T-cell (primary cell): Measurements from ENCODE around the gene PRKD3. TPM values are rescaled to one million over a fixed set of nuclear protein-coding genes. Genes with fewer than 3 reads are reported as not detected.

ENCODE experiments used
- ATAC-seq, 4 experiments: fragments of 200-7000 bp in 3 of 4; fragments of 150-1000 bp in 1 of 4; cut with Tn5 transposase; replicated peaks in 1 of 4; 1 replicate in 3 of 4; 2 replicates in 1 of 4; pipeline ENCODE4 v1.10.0; 2021; ENCODE audit warnings: moderate library complexity in 3 of 4, mild to moderate bottlenecking in 2 of 4, moderate number of reproducible peaks in 1 of 4
- CTCF ChIA-PET, 2 donors: fragments of 300-600 bp; sonication (Branson Sonifier 250); formaldehyde crosslinking; loops; one replicate each; lab custom pipeline; 2022; ENCODE audit warnings: antibody characterized with exemption in 2 of 2; lab: Charles Lee
- POLR2A ChIA-PET, 2 donors: fragments of 300-600 bp; sonication (Branson Sonifier 250); formaldehyde crosslinking; loops; one replicate each; lab custom pipeline; 2022; ENCODE audit warnings: antibody characterized with exemption in 2 of 2; lab: Charles Lee
- DNase-seq, 35 experiments: peaks; one replicate each; pipeline versions ENCODE4 v3.0.0 to v3.0.0-alpha.2; 2013 to 2023
- H3K27ac ChIP-seq: one replicate; pipeline ENCODE4 v1.5.1; 2013; ENCODE audit warnings: low read length
- H3K27me3 ChIP-seq, 2 experiments: replicated peaks in 1 of 2; 1 replicate in 1 of 2; 2 replicates in 1 of 2; pipeline versions ENCODE4 v1.6.1 to v1.7.0; 2013; ENCODE audit warnings: low read length in 1 of 2, mixed read lengths in 1 of 2; ENCODE audit not compliant: control insufficient read depth in 2 of 2, insufficient read depth in 2 of 2; ENCODE audit errors: extremely low read depth in 1 of 2
- H3K36me3 ChIP-seq, 2 donors: 1 replicate in 1 of 2; 2 replicates in 1 of 2; pipeline versions ENCODE4 v1.6.1 to v1.7.0; 2013; ENCODE audit warnings: low read length in 1 of 2; ENCODE audit not compliant: control insufficient read depth in 2 of 2, insufficient read depth in 1 of 2; ENCODE audit errors: extremely low read depth in 1 of 2
- H3K4me1 ChIP-seq, 2 experiments: 1 replicate in 1 of 2; 2 replicates in 1 of 2; pipeline versions ENCODE4 v1.6.1 to v1.7.0; 2013; ENCODE audit warnings: low read length in 2 of 2, mixed read lengths in 1 of 2; ENCODE audit not compliant: insufficient read depth in 2 of 2, control insufficient read depth in 1 of 2; ENCODE audit errors: extremely low read depth in 1 of 2
- H3K4me3 ChIP-seq, 2 donors: 1 replicate in 1 of 2; 2 replicates in 1 of 2; pipeline versions ENCODE4 v1.5.1 to v1.7.0; 2013; ENCODE audit warnings: mild to moderate bottlenecking in 2 of 2, low read length in 1 of 2, moderate library complexity in 1 of 2; ENCODE audit not compliant: control insufficient read depth in 1 of 2; ENCODE audit errors: extremely low read depth in 1 of 2
- H3K9me3 ChIP-seq: 2 replicates; pipeline ENCODE4 v1.7.0; 2013
- H3K27ac Mint-ChIP-seq, 2 donors: one replicate each; pipeline ENCODE4 v1.8.0; 2020 to 2021; ENCODE audit warnings: mild to moderate bottlenecking in 2 of 2, mixed read lengths in 2 of 2
- H3K27me3 Mint-ChIP-seq, 2 donors: one replicate each; pipeline ENCODE4 v1.8.0; 2021 to 2022; ENCODE audit warnings: mixed read lengths in 2 of 2
- H3K36me3 Mint-ChIP-seq: one replicate; pipeline ENCODE4 v1.8.0; 2021; ENCODE audit warnings: mixed read lengths
- H3K4me1 Mint-ChIP-seq, 3 donors: one replicate each; pipeline ENCODE4 v1.8.0; 2020 to 2022; ENCODE audit warnings: mixed read lengths in 3 of 3, mild to moderate bottlenecking in 1 of 3
- H3K4me3 Mint-ChIP-seq, 3 donors: one replicate each; pipeline ENCODE4 v1.8.0; 2020 to 2022; ENCODE audit warnings: mild to moderate bottlenecking in 3 of 3, mixed read lengths in 3 of 3, moderate library complexity in 3 of 3
- H3K9me3 Mint-ChIP-seq, 3 donors: one replicate each; pipeline ENCODE4 v1.8.0; 2020 to 2022; ENCODE audit warnings: mixed read lengths in 3 of 3
- WGBS: methylation state at CpG from one replicate; pipeline ENCODE4 v1.1.5; 2013; ENCODE audit warnings: missing lambda C conversion rate; ENCODE audit not compliant: insufficient coverage; 5-methylcytosine and 5-hydroxymethylcytosine counted together
- total RNA-seq, 35 experiments: library from RNA in 6 of 35; stranded (reverse) in 6 of 35; fragments of 120-200 nt in 1 of 35; gene quantifications; one replicate each; pipeline versions ENCODE4 v1.2.1 to v1.2.4 and lab custom pipeline; 2013 to 2026

The PRKD3 gene
- total RNA-seq, 5 donors from 2014 or later (not counting 1 experiment from before 2014, with no cell fraction given) = 30.6 to 45.5 (median 36.9) TPM

DNA sequence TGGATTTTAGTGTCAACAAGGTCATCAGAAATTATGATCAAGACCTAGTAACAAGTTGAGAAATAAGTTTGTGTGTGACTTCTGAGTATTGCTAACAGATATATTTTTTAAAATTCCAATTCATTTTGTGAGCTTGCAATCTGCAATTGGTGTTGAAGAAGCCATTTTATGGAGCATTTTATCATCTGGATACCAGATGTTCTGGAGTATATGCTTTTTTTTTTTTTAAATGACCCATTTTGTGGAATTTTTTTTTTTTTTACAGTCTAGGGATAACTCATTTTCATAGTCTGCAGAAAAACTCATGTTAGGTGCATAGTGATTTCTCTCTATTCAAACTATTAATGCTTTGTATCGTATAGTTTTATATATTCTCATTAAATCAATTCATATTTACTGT is 32.4 kb upstream of the PRKD3 start:
- Histone ChIP-seq H3K36me3 (no peaks in the 10 kb centered on the region), H3K27me3 (peaks cover 0 to 9% of the 10 kb centered on the region in 2 experiments), H3K27ac (no peak overlapping the region), H3K4me3 (no peak overlapping the region), H3K4me1 (no peaks in the 10 kb centered on the region), H3K9me3 (no peaks in the 10 kb centered on the region)
- ATAC-seq (no peak), DNase-seq (no peak)
- Mint-ChIP-seq H3K36me3 (no peaks in the 10 kb centered on the region), H3K27me3 (peaks cover 33 to 44% of the 10 kb centered on the region in 2 donors), H3K4me3 (no peak overlapping the region), H3K4me1 (no peaks in the 10 kb centered on the region), H3K9me3 (no peaks in the 10 kb centered on the region), H3K27ac (no peak overlapping the region)
- ChIA-PET POLR2A (no interaction called here), CTCF (interaction anchor here in 1 of 2 donors (0.7 kb wide), 1 partner anchor 31 kb away, joined by 4 read pairs; no protein-coding TSS in a partner anchor)
- WGBS = no CpG with 5 or more reads among the region's 1 CpG

DNA sequence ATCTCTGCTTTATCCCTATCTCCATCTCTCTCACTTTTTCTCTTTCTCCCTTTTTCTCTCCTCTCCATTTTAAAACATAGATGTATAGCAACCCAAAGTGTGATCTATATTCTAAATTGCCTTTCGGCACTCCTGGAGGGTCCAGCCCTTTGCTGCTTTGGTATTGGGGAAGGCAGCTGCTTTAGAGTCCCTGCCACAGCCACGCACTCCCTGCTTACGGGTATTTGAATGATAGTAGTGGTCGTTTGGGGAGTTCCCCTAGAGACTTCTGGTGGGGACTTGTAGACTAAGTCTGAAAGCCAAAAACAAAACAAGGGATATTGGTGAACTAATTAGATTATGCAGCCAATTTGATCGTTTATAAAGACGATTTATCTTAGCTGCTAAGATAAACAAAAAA is 31.7 kb upstream of the PRKD3 start:
- H3K4me1 Mint-ChIP-seq = no peaks in the 10 kb centered on the region
- H3K9me3 Mint-ChIP-seq = no peaks in the 10 kb centered on the region
- 68% methylated on average over 5 of the region's 6 CpGs for WGBS
- Histone ChIP-seq H3K36me3 (no peaks in the 10 kb centered on the region), H3K4me1 (no peaks in the 10 kb centered on the region), H3K27me3 (peaks cover 0 to 9% of the 10 kb centered on the region in 2 experiments), H3K9me3 (no peaks in the 10 kb centered on the region), H3K4me3 (no peak overlapping the region), H3K27ac (no peak overlapping the region)
- ATAC-seq (no peak), DNase-seq (no peak)
- no peak overlapping the region for H3K27ac Mint-ChIP-seq
- CTCF ChIA-PET = no interaction called here
- H3K4me3 Mint-ChIP-seq = no peak overlapping the region
- no peaks in the 10 kb centered on the region for H3K36me3 Mint-ChIP-seq
- POLR2A ChIA-PET = no interaction called here
- peaks cover 30 to 44% of the 10 kb centered on the region in 2 donors for H3K27me3 Mint-ChIP-seq

DNA sequence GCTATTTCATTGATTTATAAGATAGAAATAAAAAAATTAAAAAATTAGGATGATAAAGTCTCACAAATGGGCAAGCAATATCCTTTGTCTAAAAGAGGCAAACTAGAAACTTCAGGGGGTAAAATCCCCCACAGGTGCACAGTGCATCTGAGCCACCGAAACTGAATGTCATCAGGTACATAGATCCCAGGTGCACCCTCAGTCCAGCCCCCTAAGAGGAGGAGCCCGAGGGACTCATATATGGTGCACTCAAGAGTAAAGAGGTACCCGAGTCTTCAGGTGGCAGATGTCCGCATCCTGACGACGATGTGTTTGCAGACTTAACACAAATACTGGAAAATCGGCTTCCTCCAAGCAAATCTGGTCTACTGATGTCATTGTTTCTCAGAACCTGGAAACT is 31.1 kb upstream of the PRKD3 start:
- ATAC-seq (no peak), DNase-seq (no peak)
- Histone ChIP-seq H3K36me3 (no peaks in the 10 kb centered on the region), H3K27ac (no peak overlapping the region), H3K4me3 (no peak overlapping the region), H3K27me3 (peaks cover 0 to 9% of the 10 kb centered on the region in 2 experiments), H3K9me3 (no peaks in the 10 kb centered on the region), H3K4me1 (no peaks in the 10 kb centered on the region)
- H3K4me3 Mint-ChIP-seq = no peak overlapping the region
- H3K36me3 Mint-ChIP-seq = no peaks in the 10 kb centered on the region
- ChIA-PET POLR2A (no interaction called here), CTCF (no interaction called here)
- no peak overlapping the region for H3K27ac Mint-ChIP-seq
- H3K4me1 Mint-ChIP-seq = no peaks in the 10 kb centered on the region
- no peaks in the 10 kb centered on the region for H3K9me3 Mint-ChIP-seq
- 85% methylated on average over 2 of the region's 7 CpGs for WGBS
- peaks cover 30 to 46% of the 10 kb centered on the region in 2 donors for H3K27me3 Mint-ChIP-seq

DNA sequence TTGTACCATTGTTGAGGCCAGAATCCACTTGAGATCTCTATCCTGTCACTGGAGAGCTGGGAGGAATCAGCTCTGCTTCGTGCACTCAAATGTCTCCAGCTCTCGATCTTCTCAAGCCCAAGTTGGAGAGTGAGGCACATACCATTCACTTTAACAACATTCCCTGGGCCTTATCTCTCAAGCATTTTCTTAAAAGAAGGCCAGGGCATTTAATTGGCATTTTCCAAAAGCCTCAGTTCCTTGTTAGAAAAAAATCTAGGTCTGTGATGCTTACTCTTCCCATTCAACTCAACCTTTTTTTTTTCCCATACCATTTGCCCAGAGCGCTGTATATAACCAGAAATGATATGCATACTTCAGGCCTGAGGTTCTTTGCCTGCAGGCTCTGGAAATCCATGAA is 29.9 kb upstream of the PRKD3 start:
- ChIA-PET POLR2A (no interaction called here), CTCF (no interaction called here)
- no peak overlapping the region for H3K27ac ChIP-seq
- no peak overlapping the region for H3K4me3 ChIP-seq
- no peaks in the 10 kb centered on the region for H3K9me3 Mint-ChIP-seq
- no peak overlapping the region for H3K4me3 Mint-ChIP-seq
- no peaks in the 10 kb centered on the region for H3K4me1 ChIP-seq
- no peak for ATAC-seq
- no peaks in the 10 kb centered on the region for H3K36me3 ChIP-seq
- peaks cover 0 to 12% of the 10 kb centered on the region in 2 experiments for H3K27me3 ChIP-seq
- no peak overlapping the region for H3K27ac Mint-ChIP-seq
- no peaks in the 10 kb centered on the region for H3K36me3 Mint-ChIP-seq
- peaks cover 26 to 44% of the 10 kb centered on the region in 2 donors for H3K27me3 Mint-ChIP-seq
- H3K9me3 ChIP-seq = no peaks in the 10 kb centered on the region
- 100% methylated on average over 1 of the region's 3 CpGs for WGBS
- DNase-seq = no peak
- H3K4me1 Mint-ChIP-seq = no peaks in the 10 kb centered on the region

DNA sequence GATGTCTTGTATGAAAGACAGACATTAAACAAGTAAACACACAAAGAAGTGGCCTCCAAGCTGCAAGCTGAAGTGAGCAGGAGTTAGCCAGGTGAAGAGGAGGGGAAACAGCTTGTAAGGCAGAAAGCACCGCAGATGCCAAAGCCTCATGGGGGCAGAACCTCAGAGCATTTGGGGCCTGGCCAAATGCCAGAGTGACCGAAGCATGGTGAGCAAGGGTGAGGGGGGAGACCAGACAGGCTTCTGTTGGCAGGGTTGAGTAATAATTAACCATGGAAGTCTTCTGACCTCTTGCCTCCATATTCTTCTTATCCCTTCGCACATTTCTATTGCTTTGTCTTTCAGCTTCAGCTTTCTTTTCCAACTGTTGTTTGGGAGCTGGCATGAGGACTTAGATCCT is 25.4 kb upstream of the PRKD3 start:
- WGBS = no CpG with 5 or more reads among the region's 3 CpGs
- POLR2A ChIA-PET = no interaction called here
- H3K4me1 ChIP-seq = peaks cover 2 to 7% of the 10 kb centered on the region in 2 experiments
- no peak overlapping the region for H3K4me3 ChIP-seq
- Mint-ChIP-seq H3K4me3 (no peak overlapping the region), H3K4me1 (peaks cover 0 to 8% (median 6%) of the 10 kb centered on the region in 3 donors), H3K27ac (no peak overlapping the region), H3K36me3 (no peaks in the 10 kb centered on the region), H3K27me3 (peaks cover 27 to 33% of the 10 kb centered on the region in 2 donors), H3K9me3 (no peaks in the 10 kb centered on the region)
- ATAC-seq (no peak), DNase-seq (no peak)
- CTCF ChIA-PET = no interaction called here
- H3K36me3 ChIP-seq = no peaks in the 10 kb centered on the region
- H3K27me3 ChIP-seq = peaks cover 0 to 8% of the 10 kb centered on the region in 2 experiments
- H3K27ac ChIP-seq = no peak overlapping the region
- H3K9me3 ChIP-seq = no peaks in the 10 kb centered on the region

DNA sequence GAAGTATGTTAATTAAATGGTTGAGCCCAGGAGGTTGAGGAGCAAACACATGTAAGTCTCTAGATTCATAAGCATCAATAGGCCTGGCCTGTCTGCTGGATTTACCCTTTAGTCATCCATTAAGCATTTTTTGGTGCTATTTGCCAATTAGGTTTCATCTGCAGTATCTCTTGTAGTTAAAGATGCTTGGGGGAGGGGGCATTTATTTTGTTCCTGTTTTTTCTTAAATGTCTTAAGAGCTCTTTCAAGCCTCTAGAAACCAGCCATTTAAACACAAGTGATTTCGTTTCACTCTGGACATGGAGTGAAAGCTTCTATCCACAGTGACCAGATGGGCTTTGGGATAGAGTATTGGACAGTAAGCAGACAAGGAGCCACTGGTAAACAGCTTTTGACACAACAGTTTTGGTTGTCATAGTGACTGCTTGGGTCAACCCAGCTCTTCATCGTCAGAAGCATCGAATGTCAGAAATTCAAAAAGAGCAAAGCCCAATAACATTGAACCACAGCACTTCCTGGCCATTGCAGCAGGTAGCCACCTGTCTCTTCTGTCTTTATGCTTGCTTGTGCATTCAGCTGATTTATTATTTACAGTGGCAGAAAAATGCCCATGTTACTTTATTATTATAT is 24.7 kb upstream of the PRKD3 start:
- WGBS = 70% methylated on average over 2 of the region's 3 CpGs
- POLR2A ChIA-PET = no interaction called here
- Histone ChIP-seq H3K4me1 (peaks cover 2 to 13% of the 10 kb centered on the region in 2 experiments), H3K36me3 (no peaks in the 10 kb centered on the region), H3K4me3 (no peak overlapping the region), H3K27me3 (peaks cover 0 to 12% of the 10 kb centered on the region in 2 experiments), H3K9me3 (no peaks in the 10 kb centered on the region), H3K27ac (no peak overlapping the region)
- DNase-seq (no peak), ATAC-seq (no peak)
- no peaks in the 10 kb centered on the region for H3K9me3 Mint-ChIP-seq
- no peak overlapping the region for H3K4me3 Mint-ChIP-seq
- CTCF ChIA-PET = no interaction called here
- H3K27me3 Mint-ChIP-seq = peaks cover 23 to 30% of the 10 kb centered on the region in 2 donors
- no peaks in the 10 kb centered on the region for H3K36me3 Mint-ChIP-seq
- H3K27ac Mint-ChIP-seq = no peak overlapping the region
- peaks cover 3 to 9% (median 6%) of the 10 kb centered on the region in 3 donors for H3K4me1 Mint-ChIP-seq
